Measurements from ENCODE around the gene TMIGD1. TPM values are rescaled to one million over a fixed set of nuclear protein-coding genes. Genes with fewer than 3 reads are reported as not detected.

TMIGD1 gene
- total RNA-seq, 4 donors from 2014 or later: not detected

DNA sequence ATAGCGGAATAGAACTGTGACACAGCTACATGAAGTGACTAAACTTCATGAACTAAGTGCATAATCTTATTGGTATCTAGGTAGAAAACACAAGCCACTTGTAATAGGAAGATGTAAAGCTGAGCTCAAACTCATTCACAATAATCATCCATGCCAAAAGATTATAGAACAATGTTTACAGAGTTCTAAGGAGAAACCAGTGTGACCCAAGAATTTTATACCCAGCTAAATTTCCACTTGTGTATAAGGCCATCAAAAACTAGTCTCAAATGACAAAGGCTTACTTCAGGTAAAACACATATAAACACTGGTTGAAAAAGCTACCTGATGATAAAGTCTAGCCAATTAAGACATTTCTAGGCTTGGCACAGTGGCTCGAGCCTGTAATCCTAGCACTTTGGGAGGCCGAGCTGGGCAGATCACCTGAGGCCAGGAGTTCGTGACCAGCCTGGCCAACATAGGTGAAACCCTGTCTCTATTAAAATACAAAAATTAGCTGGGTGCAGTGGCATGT lies 28.0 kb upstream of the TMIGD1 start:
- intact Hi-C loops (cut with DNase I; ENCODE audit: low total_unique reads): no loop called here
- no peak for TF ChIP-seq POLR2A (IDR thresholded peaks at IDR 0.05)
- TF ChIP-seq, protein P1, sequence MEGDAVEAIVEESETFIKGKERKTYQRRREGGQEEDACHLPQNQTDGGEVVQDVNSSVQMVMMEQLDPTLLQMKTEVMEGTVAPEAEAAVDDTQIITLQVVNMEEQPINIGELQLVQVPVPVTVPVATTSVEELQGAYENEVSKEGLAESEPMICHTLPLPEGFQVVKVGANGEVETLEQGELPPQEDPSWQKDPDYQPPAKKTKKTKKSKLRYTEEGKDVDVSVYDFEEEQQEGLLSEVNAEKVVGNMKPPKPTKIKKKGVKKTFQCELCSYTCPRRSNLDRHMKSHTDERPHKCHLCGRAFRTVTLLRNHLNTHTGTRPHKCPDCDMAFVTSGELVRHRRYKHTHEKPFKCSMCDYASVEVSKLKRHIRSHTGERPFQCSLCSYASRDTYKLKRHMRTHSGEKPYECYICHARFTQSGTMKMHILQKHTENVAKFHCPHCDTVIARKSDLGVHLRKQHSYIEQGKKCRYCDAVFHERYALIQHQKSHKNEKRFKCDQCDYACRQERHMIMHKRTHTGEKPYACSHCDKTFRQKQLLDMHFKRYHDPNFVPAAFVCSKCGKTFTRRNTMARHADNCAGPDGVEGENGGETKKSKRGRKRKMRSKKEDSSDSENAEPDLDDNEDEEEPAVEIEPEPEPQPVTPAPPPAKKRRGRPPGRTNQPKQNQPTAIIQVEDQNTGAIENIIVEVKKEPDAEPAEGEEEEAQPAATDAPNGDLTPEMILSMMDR (IDR thresholded peaks at IDR 0.05): no peak
- DNase-seq (ENCODE audit: low spot score in 2 of 2): no peak
- 93 to 96% methylated on average over 4 of the region's 4 CpGs for WGBS, 2 donors
- no peak overlapping the region for H3K4me3 ChIP-seq (ENCODE audit: low read depth, poor library complexity, severe bottlenecking)

DNA sequence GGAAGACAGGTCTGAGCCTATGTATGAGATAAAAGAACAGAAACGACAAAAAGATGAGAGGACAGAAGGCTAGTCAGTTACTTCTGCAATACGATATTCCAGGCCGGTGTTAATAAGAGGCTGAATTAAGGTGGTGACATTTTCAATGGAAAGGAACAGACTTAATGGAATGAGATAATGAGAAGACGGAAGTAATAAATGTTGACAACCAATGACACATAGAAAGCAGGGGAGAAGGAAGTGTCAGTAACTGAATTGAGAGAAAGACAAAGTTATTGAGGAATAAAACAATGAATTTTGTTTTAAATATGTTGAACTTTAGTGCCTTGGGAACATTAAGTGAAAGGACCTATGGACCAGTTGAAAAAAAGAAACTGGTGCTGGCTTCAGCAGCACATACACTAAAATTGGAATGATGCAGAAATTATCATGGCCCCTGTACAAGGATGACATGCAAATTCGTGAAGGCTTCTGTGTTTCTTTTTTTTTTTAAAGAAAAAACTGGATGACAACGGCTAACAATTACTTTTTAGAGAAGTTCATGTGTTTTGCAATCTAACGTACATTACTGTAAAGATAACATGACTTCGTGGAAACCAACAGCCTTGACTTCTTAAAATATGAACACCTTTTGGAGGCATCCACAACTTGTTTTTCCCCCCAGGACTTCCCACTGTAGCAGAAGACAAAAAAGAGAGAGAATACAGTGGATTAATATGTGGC lies 26.4 kb upstream of the TMIGD1 start:
- no peak overlapping the region for H3K4me3 ChIP-seq (ENCODE audit: low read depth, poor library complexity, severe bottlenecking)
- DNase-seq (ENCODE audit: low spot score in 2 of 2): no peak
- intact Hi-C loops (cut with DNase I; ENCODE audit: low total_unique reads): no loop called here
- 75% methylated on average over 8 of the region's 8 CpGs for WGBS, 2 donors
- TF ChIP-seq POLR2A (IDR thresholded peaks at IDR 0.05): no peak
- TF ChIP-seq, protein P1 (IDR thresholded peaks at IDR 0.05): no peak

DNA sequence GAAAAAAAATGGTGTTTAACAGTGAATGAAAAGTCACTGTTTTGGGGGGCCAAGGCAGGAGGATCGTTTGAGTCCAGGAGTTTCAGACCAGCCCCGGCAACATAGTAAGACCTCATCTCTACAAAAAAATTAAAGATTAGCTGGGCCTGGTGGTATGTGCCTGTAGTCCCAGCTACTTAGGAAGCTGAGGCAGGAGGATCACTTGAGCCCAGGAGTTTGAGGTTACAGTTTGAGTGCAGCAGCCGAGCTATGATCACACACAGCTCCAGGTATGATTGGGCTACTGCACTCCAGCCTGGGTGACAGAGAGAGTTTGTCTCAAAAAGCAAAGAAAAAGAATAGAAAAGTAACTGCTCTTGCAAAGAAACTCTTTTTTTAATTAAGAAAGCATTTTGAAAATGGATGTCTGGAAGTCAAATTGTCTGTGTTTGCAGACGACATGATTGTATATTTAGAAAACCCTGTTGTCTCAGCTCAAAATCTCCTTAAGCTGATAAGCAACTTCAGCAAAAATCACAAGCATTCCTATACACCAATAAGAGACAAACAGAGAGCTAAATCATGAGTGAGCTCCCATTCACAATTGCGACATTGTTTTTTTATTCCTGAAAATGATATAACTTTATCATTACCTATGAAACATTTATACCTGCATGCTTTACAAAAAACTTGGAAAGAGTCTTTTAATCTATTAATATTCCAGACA lies 24.4 kb upstream of the TMIGD1 start:
- no peak overlapping the region for H3K4me3 ChIP-seq (ENCODE audit: low read depth, poor library complexity, severe bottlenecking)
- no peak for DNase-seq (ENCODE audit: low spot score in 2 of 2)
- intact Hi-C loops (cut with DNase I; ENCODE audit: low total_unique reads): no loop called here
- TF ChIP-seq, protein P1 (IDR thresholded peaks at IDR 0.05): no peak
- TF ChIP-seq POLR2A (IDR thresholded peaks at IDR 0.05): no peak
- 73 to 79% methylated on average over 5 of the region's 5 CpGs for WGBS, 2 donors

DNA sequence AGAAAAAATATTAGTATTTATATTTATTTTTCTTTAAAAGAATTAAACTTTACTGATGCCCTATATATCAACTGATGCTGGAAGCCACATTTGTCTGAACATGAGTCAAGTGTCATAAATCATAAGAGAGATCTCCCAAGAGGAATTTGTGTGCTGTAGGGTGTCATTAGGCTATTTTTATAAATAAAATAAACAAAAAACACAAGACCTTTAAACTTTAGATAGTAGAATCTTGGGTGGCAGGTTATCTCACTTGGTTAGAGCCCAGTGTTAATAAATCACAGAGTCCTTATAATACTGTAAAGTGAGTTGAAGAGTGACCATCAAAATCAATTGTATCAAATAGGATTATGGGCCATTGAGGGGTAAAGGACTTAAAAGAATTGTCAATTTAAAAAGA lies 23.6 kb upstream of the TMIGD1 start:
- H3K4me3 ChIP-seq (ENCODE audit: low read depth, poor library complexity, severe bottlenecking): no peak overlapping the region
- DNase-seq (ENCODE audit: low spot score in 2 of 2): no peak
- intact Hi-C loops (cut with DNase I; ENCODE audit: low total_unique reads): no loop called here
- no peak for TF ChIP-seq POLR2A (IDR thresholded peaks at IDR 0.05)
- TF ChIP-seq, protein P1 (IDR thresholded peaks at IDR 0.05): no peak

DNA sequence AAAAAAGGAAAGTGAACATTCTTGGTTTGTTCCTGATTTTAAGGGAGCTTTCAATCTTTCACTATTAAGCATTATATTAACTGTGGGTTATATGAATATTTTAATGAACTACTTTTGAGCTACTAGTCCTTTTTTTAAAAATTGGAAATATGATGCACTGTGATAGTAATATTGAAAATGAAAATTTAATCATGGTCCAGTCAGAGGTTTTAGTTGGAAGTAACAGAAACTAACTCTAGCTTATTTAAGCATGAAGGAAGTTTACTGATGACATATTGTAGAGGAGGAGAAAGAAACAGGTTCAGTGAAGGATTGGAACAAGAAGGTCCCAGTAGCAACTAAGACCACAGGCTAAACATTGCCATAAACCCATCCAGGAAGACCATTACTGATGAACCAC lies 20.8 kb upstream of the TMIGD1 start:
- TF ChIP-seq, protein P1 (IDR thresholded peaks at IDR 0.05): no peak
- TF ChIP-seq POLR2A (IDR thresholded peaks at IDR 0.05): no peak
- no peak overlapping the region for H3K4me3 ChIP-seq (ENCODE audit: low read depth, poor library complexity, severe bottlenecking)
- intact Hi-C loops (cut with DNase I; ENCODE audit: low total_unique reads): no loop called here
- no peak for DNase-seq (ENCODE audit: low spot score in 2 of 2)

Measured in lower leg skin (tissue), 4 donors.